Upper lobe of left lung (tissue), 4 donors: ENCODE results near the gene PRDM16.

Source experiments
- POLR2AphosphoS5 ChIP-seq, 2 donors: sonication (generic); formaldehyde crosslinking; IDR thresholded peaks; one replicate each; pipeline ENCODE4 v1.5.1; 2017; ENCODE audit warnings: antibody characterized with exemption in 2 of 2
- TF ChIP-seq, protein P1 (sequence below), 6 experiments: fragments of 450-650 bp in 4 of 6; fragments of 200-600 bp in 2 of 6; sonication (generic) in 2 of 6; IDR thresholded peaks; one replicate each; pipeline ENCODE4 v1.5.1; 2016 to 2019; ENCODE audit warnings: antibody characterized with exemption in 6 of 6

DNA sequence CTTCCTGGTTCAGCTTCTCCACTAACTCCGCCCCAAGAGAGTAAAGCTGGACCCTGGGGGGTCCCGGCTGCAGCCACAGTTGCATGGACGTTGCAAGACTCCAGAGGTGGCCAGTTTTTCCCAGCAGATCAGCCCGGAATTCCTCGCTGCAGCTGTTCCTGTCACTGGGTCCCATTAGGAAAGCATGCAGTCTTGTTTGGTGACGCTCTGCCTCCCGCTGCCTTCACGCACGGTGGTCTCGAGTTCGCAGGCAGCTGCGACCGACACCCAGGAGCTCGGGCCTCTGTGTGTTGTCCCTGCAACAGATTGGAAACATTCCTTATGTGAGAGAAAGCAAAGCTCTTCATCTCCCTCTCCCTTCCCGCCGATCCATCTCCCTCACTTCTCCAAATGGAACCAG lies 162.8 kb downstream of the PRDM16 start:
- TF ChIP-seq, protein P1, sequence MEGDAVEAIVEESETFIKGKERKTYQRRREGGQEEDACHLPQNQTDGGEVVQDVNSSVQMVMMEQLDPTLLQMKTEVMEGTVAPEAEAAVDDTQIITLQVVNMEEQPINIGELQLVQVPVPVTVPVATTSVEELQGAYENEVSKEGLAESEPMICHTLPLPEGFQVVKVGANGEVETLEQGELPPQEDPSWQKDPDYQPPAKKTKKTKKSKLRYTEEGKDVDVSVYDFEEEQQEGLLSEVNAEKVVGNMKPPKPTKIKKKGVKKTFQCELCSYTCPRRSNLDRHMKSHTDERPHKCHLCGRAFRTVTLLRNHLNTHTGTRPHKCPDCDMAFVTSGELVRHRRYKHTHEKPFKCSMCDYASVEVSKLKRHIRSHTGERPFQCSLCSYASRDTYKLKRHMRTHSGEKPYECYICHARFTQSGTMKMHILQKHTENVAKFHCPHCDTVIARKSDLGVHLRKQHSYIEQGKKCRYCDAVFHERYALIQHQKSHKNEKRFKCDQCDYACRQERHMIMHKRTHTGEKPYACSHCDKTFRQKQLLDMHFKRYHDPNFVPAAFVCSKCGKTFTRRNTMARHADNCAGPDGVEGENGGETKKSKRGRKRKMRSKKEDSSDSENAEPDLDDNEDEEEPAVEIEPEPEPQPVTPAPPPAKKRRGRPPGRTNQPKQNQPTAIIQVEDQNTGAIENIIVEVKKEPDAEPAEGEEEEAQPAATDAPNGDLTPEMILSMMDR (IDR thresholded peaks at IDR 0.05): no peak
- TF ChIP-seq POLR2AphosphoS5 (IDR thresholded peaks at IDR 0.05): no peak
